Measurements from ENCODE around the gene RABGAP1.

RABGAP1 gene

DNA sequence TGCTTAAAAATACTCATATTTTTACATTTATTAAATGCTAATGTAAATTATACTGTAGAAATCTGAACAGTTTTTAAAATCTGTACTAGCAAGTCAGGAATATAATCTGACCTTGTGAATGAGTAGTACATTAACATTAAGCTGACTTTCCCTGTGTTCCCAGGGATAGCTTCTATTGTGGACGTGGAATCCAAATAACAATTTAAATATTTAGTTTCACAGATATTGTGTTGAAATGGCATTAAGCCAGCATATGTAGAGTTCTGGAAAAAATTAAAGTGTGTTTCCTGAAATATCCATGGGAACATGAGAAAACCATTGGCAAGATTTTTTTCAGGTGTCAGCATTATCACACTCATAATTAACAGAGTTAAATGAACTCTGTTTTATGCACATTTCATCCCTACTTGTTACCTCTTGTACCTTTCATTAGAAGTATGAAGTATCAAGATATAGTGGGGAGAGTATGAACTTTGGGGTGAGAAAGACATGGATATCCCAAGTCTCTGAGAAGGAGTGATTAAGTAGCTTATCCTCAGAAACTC, 5.7 kb downstream of the RABGAP1 start:
- DNase-seq: no peak

- DNase-seq: no peak
Measured at GRCh38 chr9:122948313-122948712, 7.5 kb downstream of the RABGAP1 start.

GRCh38 chr9:122949696-122950095, 8.9 kb downstream of the RABGAP1 start:
- no peak for DNase-seq

- DNase-seq: no peak
Measured at GRCh38 chr9:122950263-122950662, 9.4 kb downstream of the RABGAP1 start.

- DNase-seq: no peak
Measured at GRCh38 chr9:122951056-122951455, 10.2 kb downstream of the RABGAP1 start.

DNA sequence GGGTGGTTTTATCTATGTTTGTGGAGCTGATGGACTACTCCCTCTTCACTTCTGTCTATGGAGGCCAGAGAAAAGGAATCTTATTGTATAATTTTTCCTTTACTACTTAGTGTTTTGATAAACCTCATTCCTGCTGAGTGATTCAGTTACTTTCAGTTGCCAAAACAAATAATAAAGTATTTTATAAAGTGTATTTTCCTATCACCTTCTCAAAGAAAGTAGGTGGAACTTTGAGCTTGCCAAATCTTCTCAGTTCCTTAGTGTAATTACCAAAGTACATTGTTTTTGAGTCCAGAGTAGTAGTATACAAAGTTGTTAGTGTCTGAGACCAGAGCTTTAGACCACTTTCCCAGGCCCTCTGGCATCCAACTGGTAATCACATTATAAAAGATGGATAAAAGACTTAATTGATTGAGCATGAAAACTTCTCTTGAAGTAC, 13.5 kb downstream of the RABGAP1 start:
- no peak for DNase-seq

DNA sequence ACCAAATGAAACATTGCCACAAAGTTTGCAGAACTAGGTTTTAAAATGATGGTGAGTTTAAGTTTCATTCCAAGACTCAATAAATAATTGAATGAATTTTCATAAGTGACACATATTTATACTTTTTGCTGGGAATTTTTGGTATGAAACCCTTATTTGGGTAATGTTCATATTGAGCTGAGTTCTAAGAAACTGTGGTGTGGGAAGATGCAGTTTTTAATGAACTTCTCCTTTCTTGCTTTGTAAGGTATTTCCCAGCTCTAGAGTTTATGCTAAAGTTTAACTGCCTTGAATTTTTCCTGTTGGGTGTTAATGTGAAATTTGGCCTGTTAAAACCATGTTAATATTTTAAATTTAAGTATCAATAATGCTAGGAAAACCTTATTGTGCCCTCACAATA, 15.1 kb downstream of the RABGAP1 start:
- no peak for DNase-seq

GRCh38 chr9:122961139-122961538, 20.3 kb downstream of the RABGAP1 start:
- DNase-seq: no peak

DNA sequence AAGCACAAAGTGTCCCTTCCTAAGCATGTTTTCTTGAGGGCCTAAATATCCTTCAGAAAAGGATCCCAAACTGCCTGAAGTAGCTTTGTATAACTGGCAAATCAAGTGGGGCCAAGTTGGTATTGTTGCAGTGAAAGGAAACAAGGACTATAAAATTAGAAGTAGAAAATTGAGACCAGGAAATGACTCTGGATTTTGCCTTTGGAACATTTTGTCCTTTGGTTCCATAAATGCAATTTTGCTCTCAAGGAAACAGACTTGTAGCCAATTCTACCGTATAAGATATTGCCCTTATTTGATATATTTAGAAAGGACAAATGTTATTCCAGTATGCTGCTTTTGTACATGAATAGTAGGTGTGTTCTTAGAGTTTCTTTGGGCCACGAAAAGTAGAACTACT, 34.4 kb downstream of the RABGAP1 start:
- no peak for DNase-seq

GRCh38 chr9:122978601-122979000, 37.8 kb downstream of the RABGAP1 start:
- no peak for DNase-seq

DNA sequence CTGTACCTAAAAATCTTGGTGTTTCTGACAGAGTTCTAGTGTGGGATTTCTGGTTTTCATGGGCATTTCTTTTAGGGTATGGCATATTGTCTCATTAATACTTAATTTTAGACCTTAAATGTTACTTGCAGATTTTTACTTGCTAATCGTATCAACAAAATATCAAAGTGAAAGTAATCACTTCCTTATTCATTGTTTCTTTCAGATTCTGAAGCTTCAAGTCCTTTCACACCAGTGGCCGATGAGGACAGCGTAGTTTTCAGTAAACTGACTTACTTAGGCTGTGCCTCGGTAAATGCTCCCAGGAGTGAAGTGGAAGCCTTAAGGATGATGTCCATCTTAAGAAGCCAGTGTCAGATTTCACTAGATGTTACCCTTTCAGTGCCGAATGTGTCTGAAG, 45.2 kb downstream of the RABGAP1 start:
- no peak for DNase-seq

DNA sequence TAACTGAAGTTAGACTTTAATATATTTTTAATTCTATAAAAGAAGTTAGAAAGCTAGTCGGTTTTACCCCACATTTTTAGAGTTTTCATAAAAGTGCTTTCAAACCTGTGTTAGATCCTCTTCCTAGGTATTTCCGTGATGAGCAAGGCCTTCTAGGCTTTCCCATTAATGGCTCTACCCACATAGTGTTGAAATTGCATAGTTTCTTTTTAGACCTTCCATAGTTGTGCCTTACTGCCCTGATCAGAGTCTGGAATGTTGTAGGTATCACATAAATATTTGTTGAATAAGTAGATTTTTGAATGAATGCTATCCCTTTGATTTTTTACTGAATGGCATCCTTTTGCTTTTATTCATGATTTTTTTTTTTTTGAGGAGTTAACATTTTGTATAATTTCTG, 47.3 kb downstream of the RABGAP1 start:
- DNase-seq: no peak

DNA sequence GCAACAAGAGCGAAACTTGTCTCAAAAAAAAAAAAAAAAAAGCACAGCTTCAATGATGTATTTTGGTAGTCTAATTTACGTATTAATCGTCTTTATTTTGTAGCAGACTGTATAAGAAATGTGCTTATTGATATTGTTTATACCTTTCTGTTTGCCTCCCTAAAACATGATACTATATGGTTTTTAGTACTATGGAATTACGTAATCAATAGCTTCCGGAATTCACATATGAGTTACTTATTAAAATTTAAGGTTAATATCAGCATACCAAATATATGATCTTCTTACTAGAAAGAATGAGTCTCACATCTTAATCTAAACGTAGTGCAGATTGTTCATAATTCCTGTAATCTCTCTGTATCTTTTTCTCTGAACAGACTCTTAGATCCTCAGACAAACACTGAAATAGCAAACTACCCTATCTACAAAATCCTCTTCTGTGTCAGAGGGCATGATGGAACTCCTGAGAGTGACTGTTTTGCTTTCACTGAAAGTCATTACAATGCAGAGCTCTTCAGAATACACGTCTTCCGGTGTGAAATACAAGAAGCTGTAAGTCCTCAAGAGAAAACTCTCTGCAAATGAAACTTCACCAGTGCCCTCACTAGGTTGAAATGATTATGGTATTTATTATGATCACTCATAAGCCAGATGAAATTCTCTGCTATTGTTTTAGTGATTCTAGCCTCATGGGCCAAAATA, 48.3 kb downstream of the RABGAP1 start:
- no peak for DNase-seq

DNA sequence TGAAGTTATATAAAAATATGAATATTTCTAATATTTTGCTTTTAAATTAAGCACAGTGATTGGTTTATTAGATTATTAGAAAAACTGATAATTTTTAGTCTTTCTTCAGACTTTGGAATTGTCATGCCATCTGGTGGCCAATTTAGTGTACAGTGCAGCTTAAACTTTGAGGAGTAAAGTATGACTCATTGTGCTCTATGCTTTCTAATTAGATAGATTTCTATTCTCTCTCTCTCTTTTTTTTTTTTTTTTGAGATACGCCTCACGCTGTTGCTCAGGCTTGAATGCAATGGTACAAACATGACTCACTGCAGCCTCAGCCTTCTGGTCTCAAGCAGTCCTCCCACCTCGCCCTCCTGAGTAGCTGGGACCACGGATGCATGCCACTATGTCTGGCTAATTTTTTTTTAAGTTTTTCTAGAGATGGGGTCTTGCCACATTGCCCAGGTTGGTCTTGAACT, 50.6 kb downstream of the RABGAP1 start:
- peak; percentile 6 for DNase-seq

DNA sequence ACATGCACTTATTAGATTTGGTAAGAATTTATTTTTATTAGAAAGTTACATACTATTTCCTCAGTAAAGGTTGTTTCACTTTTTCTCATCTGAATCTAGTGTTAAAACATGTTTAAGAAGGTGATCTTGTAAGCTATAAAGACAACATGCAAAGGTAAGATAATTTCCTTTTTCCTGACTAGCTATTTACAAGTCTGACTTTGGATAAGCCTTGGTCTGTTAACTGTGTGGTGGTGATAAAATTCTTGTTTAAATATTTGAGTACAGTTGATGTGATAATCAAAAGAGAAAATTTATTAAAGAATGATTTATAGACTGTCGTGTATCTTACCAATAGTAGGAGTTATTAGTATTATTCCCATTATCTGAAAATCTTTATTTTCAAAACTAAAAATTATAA, 55.8 kb downstream of the RABGAP1 start:
- no peak for DNase-seq

GRCh38 chr9:122998448-122998847, 57.6 kb downstream of the RABGAP1 start:
- no peak for DNase-seq

DNA sequence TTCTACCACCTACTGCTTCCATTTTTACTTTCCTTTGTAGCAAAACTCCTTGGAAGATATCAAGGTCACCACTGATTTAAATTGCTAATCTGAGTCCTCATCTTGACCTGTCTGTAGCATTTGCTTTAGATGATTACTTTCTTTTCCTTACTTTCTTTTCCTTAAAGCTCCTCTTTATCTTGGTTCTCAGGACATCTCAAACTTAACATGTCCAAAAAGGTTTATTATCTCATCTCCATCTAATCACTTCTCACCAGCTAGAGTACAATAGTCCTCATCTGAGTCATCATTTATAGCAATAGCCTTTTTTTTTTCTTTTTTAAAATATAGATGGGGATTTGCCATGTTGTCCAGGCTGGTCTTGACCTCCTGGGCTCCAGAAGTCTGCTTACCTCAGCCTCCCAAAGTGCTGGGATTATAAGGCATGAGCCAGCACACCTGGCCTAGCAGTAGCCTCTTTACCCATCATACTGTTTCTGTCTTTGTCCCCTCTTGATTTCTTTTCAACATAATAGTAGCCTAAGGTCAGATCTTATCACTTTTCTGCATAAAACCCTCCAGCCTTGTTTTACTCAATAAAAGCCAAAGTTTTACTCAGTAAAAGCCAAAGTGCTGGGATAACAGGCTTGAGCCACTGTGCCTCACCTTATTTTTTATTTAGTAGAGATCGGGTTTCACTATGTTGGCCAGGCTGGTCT, 59.7 kb downstream of the RABGAP1 start:
- no peak for DNase-seq

DNA sequence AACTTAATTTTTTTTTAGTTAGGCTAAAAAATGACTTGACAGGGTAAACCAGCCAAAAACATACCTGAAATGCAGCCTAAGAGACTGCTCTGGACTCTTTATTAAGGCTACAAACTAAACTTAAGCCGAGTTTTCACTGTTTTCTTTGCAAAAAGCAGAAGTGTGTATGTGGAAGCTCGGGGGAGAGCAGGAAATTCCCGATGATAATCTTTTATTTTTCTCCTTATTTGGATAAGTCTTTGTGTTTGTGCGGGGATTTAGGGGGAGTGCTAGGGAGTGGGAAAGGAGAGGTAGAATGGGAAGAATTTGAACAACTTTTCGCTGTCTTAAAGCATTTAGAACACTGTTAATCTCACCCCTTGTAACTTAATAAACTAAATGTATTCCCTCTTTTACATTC, 61.9 kb downstream of the RABGAP1 start:
- DNase-seq: peak; percentile 5

DNA sequence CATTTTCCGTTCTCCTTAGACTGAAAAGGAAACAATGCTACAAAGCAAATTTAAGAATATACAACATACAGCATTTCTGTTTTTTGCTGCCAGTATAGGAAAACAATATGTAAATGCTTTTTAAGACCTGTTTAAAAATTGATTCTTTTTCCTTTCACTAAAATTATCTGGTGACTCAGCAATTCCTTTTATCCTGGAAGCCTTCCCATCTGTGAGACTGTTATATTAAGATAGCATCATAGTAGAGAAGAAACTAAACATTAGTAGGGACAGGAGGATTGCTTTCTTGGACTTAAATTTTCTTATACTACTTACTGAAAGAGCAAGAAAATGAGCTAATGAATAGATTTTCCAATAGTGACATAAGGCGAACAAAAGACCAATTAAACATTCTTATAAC, 62.6 kb downstream of the RABGAP1 start:
- DNase-seq: no peak

DNA sequence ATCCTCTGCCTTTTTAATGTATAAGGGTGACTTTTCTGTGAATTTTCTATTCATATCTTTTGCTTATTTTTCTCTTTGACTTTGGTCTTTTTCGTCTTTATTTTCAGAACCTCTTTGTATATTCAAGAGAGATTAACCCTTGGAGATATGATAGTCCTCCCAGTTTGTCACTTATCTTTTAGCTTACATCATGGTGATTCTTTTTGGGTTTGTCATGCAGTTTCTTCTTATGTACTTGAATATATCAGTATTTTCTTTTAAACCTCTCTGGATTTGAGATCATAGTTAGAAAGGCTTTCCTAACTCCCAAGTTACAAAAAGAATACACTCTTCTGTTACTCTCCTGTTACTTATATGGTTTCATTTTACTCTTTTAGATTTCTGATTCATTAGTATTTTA, 65.1 kb downstream of the RABGAP1 start:
- DNase-seq: no peak

DNA sequence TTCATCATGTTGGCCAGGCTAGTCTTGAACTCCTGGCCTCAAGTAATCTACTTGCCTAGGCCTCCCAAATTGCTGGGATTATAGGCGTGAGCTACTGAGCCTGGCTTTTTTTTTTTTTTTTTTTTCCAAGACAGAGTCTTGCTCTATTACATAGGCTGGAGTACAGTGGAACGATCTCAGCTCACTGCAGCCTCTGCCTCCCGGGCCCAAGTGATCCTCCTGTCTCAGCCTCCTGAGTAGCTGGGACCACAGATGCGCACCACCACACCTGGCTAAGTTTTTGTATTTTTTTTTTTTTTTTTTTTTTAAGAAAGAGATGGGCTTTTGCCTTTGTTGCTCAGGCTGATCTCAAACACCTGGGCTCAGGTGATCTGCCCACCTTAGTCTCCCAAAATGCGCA, 66.4 kb downstream of the RABGAP1 start:
- DNase-seq: no peak

GRCh38 chr9:123008909-123009308, 68.1 kb downstream of the RABGAP1 start:
- DNase-seq: no peak

GRCh38 chr9:123011380-123011779, 70.6 kb downstream of the RABGAP1 start:
- no peak for DNase-seq

GRCh38 chr9:123011878-123012528, 71.2 kb downstream of the RABGAP1 start:
- no peak for DNase-seq
